PC-9 (cell line): Measurements from ENCODE around the gene PYROXD2.

ENCODE experiments used
- CTCF ChIP-seq: fragments of 200-600 bp; sonication (generic); conservative IDR thresholded peaks from 2 replicates; pipeline ENCODE4 v1.6.1; 2017; ENCODE audit warnings: mixed run types, antibody characterized with exemption, mild to moderate bottlenecking, moderate library complexity
- EZH2 ChIP-seq: fragments of 200-600 bp; sonication (generic); IDR thresholded peaks from 2 replicates; pipeline ENCODE4 v1.8.0; 2017; ENCODE audit warnings: antibody characterized with exemption, low read depth

DNA sequence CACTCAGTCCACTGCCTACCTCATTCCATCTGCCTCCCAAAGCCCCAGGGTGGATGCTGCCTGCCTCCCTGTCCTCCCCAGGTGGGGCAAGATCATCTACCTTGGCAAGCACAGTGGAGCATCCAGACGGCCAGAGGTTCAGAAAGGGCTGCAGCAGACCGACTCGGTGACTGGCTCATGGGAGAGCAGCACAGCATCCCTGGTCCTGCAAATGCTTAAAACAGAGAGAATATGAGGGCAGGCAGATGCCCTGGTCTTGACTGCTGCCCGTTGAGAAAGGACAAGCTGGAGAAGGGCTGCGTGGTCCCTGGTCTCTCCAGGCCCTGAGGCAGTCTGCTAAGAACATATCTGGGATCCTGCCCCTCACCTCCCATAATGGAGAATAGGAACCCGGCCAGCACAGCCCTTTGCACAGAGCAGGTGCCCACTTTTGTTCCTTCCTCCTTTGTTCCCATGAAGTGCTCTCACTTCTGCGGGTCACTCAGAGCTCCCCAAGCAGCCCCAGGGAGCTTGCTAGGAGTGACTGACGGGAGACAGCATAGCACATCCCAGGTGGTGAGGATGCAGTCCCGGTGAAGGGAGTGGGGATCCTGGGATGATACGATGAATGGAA is 30.3 kb upstream of the PYROXD2 start:
- TF ChIP-seq CTCF (no peak), EZH2 (no peak)
